Measurements from ENCODE around the gene AKAP8L.

GRCh38 chr19:15374105-15374651, 44.6 kb downstream of the AKAP8L start:
- no peak for TF ChIP-seq MLX (CRISPR knock-in tag; IDR thresholded peaks at IDR 0.05)
- no peak for TF ChIP-seq ATF2 (CRISPR knock-in tag; IDR thresholded peaks at IDR 0.05; ENCODE audit: borderline replicate concordance, low read depth)
- no peak for TF ChIP-seq ESRRA (CRISPR knock-in tag; IDR thresholded peaks at IDR 0.05; ENCODE audit: borderline replicate concordance)
- TF ChIP-seq CTCF (IDR thresholded peaks at IDR 0.05) = no peak
- no peak for TF ChIP-seq CREB1 (CRISPR knock-in tag; IDR thresholded peaks at IDR 0.05)
- no peak for TF ChIP-seq MAX (CRISPR knock-in tag; IDR thresholded peaks at IDR 0.05)
- no peak for TF ChIP-seq NR2C2 (CRISPR knock-in tag; IDR thresholded peaks at IDR 0.05)
- TF ChIP-seq JUN (CRISPR knock-in tag; IDR thresholded peaks at IDR 0.05) = no peak
- no peak for TF ChIP-seq USF1 (CRISPR knock-in tag; IDR thresholded peaks at IDR 0.05)
- TF ChIP-seq CBFB (CRISPR knock-in tag; IDR thresholded peaks at IDR 0.05; ENCODE audit: low read depth) = no peak
- no peak for TF ChIP-seq E2F1 (CRISPR knock-in tag; IDR thresholded peaks at IDR 0.05)
- no peak for TF ChIP-seq ZNF512 (CRISPR knock-in tag; IDR thresholded peaks at IDR 0.05; ENCODE audit: borderline replicate concordance)
- TF ChIP-seq SMAD4 (CRISPR knock-in tag; IDR thresholded peaks at IDR 0.05) = no peak
- TF ChIP-seq TCF7 (CRISPR knock-in tag; IDR thresholded peaks at IDR 0.05; ENCODE audit: low read depth) = no peak
